ENCODE measurements around the gene MYH10.

The MYH10 gene

GRCh38 chr17:8426802-8427201, 203.7 kb downstream of the MYH10 start:
- no peaks in the 10 kb centered on the region for H3K36me3 ChIP-seq (ENCODE audit: control insufficient read depth, low read length)
- TF ChIP-seq, protein P1, sequence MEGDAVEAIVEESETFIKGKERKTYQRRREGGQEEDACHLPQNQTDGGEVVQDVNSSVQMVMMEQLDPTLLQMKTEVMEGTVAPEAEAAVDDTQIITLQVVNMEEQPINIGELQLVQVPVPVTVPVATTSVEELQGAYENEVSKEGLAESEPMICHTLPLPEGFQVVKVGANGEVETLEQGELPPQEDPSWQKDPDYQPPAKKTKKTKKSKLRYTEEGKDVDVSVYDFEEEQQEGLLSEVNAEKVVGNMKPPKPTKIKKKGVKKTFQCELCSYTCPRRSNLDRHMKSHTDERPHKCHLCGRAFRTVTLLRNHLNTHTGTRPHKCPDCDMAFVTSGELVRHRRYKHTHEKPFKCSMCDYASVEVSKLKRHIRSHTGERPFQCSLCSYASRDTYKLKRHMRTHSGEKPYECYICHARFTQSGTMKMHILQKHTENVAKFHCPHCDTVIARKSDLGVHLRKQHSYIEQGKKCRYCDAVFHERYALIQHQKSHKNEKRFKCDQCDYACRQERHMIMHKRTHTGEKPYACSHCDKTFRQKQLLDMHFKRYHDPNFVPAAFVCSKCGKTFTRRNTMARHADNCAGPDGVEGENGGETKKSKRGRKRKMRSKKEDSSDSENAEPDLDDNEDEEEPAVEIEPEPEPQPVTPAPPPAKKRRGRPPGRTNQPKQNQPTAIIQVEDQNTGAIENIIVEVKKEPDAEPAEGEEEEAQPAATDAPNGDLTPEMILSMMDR (IDR thresholded peaks at IDR 0.05; ENCODE audit: low read depth, low read length, poor library complexity, severe bottlenecking) = no peak
- TF ChIP-seq EZH2phosphoT487 (IDR thresholded peaks at IDR 0.05; ENCODE audit: borderline replicate concordance, low read length) = no peak
- no peak overlapping the region for H3K27ac ChIP-seq (ENCODE audit: low read depth, low read length)
- H3K4me2 ChIP-seq (ENCODE audit: low read length) = no peak overlapping the region
- no peaks in the 10 kb centered on the region for H3K9me2 ChIP-seq (replicated peaks; ENCODE audit: control insufficient read depth, low read length)
- H4K20me1 ChIP-seq (ENCODE audit: control insufficient read depth, insufficient read depth, low read depth, low read length) = no peaks in the 10 kb centered on the region
- no peaks in the 10 kb centered on the region for H3K4me1 ChIP-seq (ENCODE audit: control insufficient read depth, low read length)
- no peaks in the 10 kb centered on the region for H3K79me2 ChIP-seq (ENCODE audit: control insufficient read depth, low read length)
- no peak overlapping the region for H3K4me3 ChIP-seq (ENCODE audit: low read length)
- H3K27me3 ChIP-seq (ENCODE audit: control insufficient read depth, low read length) = peaks cover 4% of the 10 kb centered on the region
- no peaks in the 10 kb centered on the region for H3K9me3 ChIP-seq (ENCODE audit: control insufficient read depth, insufficient read depth, low read length)
- H3F3A ChIP-seq (ENCODE audit: control insufficient read depth, insufficient read depth) = no peaks in the 10 kb centered on the region

GRCh38 chr17:8426094-8426720, 204.3 kb downstream of the MYH10 start:
- Histone ChIP-seq H3K27me3 (ENCODE audit: control insufficient read depth, low read length) (peaks cover 10% of the 10 kb centered on the region), H3K27ac (ENCODE audit: low read depth, low read length) (no peak overlapping the region), H4K20me1 (ENCODE audit: control insufficient read depth, insufficient read depth, low read depth, low read length) (no peaks in the 10 kb centered on the region), H3K4me2 (ENCODE audit: low read length) (no peak overlapping the region), H3K9me2 (replicated peaks; ENCODE audit: control insufficient read depth, low read length) (no peaks in the 10 kb centered on the region), H3K36me3 (ENCODE audit: control insufficient read depth, low read length) (no peaks in the 10 kb centered on the region), H3K9me3 (ENCODE audit: control insufficient read depth, insufficient read depth, low read length) (no peaks in the 10 kb centered on the region), H3K79me2 (ENCODE audit: control insufficient read depth, low read length) (no peaks in the 10 kb centered on the region), H3K4me3 (ENCODE audit: low read length) (no peak overlapping the region), H3F3A (ENCODE audit: control insufficient read depth, insufficient read depth) (no peaks in the 10 kb centered on the region), H3K4me1 (ENCODE audit: control insufficient read depth, low read length) (no peaks in the 10 kb centered on the region)
- TF ChIP-seq, protein P1 (IDR thresholded peaks at IDR 0.05; ENCODE audit: low read depth, low read length, poor library complexity, severe bottlenecking) = no peak
- TF ChIP-seq EZH2phosphoT487 (IDR thresholded peaks at IDR 0.05; ENCODE audit: borderline replicate concordance, low read length) = no peak
